Muscle of arm (tissue), 12 donors: ENCODE data around the gene TNFRSF18. TPM values are rescaled to one million over a fixed set of nuclear protein-coding genes. Genes with fewer than 3 reads are reported as not detected.
"Not testable (repeated sequence)": the region's sequence is repeated elsewhere in the genome, so short reads cannot be mapped to it uniquely, and the experiment has no call there.

Experiments used
- DNase-seq: peaks from one replicate; pipeline ENCODE4 v3.0.0-alpha.2; 2013
- polyA plus RNA-seq, 12 donors: library from polyadenylated mRNA; unstranded; fragments of 120-200 nt; gene quantifications; one replicate each; pipeline ENCODE4 v1.2.1, GENCODE V29; 2013; ENCODE audit not compliant: insufficient read length in 12 of 12

TNFRSF18 gene
- polyA plus RNA-seq, 12 donors = 0.87 to 4.2 (median 2.6) TPM; not detected in 2

- DNase-seq = no peak
Measured at GRCh38 chr1:1199141-1199960, 7.0 kb downstream of the TNFRSF18 start.

GRCh38 chr1:1198423-1199140, 7.8 kb downstream of the TNFRSF18 start:
- DNase-seq = no peak

GRCh38 chr1:1197551-1198422, 8.6 kb downstream of the TNFRSF18 start:
- no peak for DNase-seq

- no peak for DNase-seq
Measured at GRCh38 chr1:1197188-1197500, 9.2 kb downstream of the TNFRSF18 start.

- DNase-seq = no peak
Measured at GRCh38 chr1:1196431-1197187, 9.8 kb downstream of the TNFRSF18 start.

GRCh38 chr1:1195726-1196125, 10.7 kb downstream of the TNFRSF18 start:
- not testable (repeated sequence) for DNase-seq

GRCh38 chr1:1194723-1195122, 11.7 kb downstream of the TNFRSF18 start:
- DNase-seq = no peak

GRCh38 chr1:1191734-1192133, 14.7 kb downstream of the TNFRSF18 start:
- no peak for DNase-seq

GRCh38 chr1:1189111-1189510, 17.3 kb downstream of the TNFRSF18 start:
- DNase-seq = no peak

GRCh38 chr1:1187938-1188337, 18.5 kb downstream of the TNFRSF18 start:
- no peak for DNase-seq

- no peak for DNase-seq
Measured at GRCh38 chr1:1185101-1185765, 21.2 kb downstream of the TNFRSF18 start.

- no peak for DNase-seq
Measured at GRCh38 chr1:1183833-1184775, 22.3 kb downstream of the TNFRSF18 start.

GRCh38 chr1:1183221-1183747, 23.1 kb downstream of the TNFRSF18 start:
- no peak for DNase-seq

GRCh38 chr1:1182491-1183220, 23.7 kb downstream of the TNFRSF18 start:
- DNase-seq = no peak

GRCh38 chr1:1181938-1182410, 24.4 kb downstream of the TNFRSF18 start:
- no peak for DNase-seq

- no peak for DNase-seq
Measured at GRCh38 chr1:1181129-1181937, 25.1 kb downstream of the TNFRSF18 start.

- DNase-seq = no peak
Measured at GRCh38 chr1:1179983-1180861, 26.2 kb downstream of the TNFRSF18 start.
